Type B pancreatic cell (in vitro differentiated cells): ENCODE results near the gene KRT15. TPM values are rescaled to one million over a fixed set of nuclear protein-coding genes. Genes with fewer than 3 reads are reported as not detected.

ENCODE experiments used
- DNase-seq: peaks from one replicate; pipeline ENCODE4 v3.0.0; 2021; ENCODE audit warnings: mixed read lengths; ENCODE audit not compliant: unreplicated experiment; ENCODE audit errors: extremely low spot score
- H3K27ac Mint-ChIP-seq: 2 replicates; pipeline ENCODE4 v1.8.0; 2021; ENCODE audit warnings: mild to moderate bottlenecking, mixed read lengths
- H3K27me3 Mint-ChIP-seq: 2 replicates; pipeline ENCODE4 v1.8.0; 2021; ENCODE audit warnings: mixed read lengths
- H3K36me3 Mint-ChIP-seq: 2 replicates; pipeline ENCODE4 v1.8.0; 2021; ENCODE audit warnings: mixed read lengths
- H3K4me1 Mint-ChIP-seq: one replicate; pipeline ENCODE4 v1.8.0; 2021; ENCODE audit warnings: mixed read lengths; ENCODE audit not compliant: unreplicated experiment
- H3K4me3 Mint-ChIP-seq: 2 replicates; pipeline ENCODE4 v1.8.0; 2021; ENCODE audit warnings: mild to moderate bottlenecking, mixed read lengths
- H3K9me3 Mint-ChIP-seq: 2 replicates; pipeline ENCODE4 v1.8.0; 2021; ENCODE audit warnings: mixed read lengths
- total RNA-seq: library from RNA; stranded (reverse); gene quantifications from 2 replicates; pipeline ENCODE4 v1.2.1, GENCODE V29; 2021; ENCODE audit warnings: low replicate concordance
- TF ChIP-seq, protein P1 (sequence below): fragments of 200-600 bp; sonication (generic); conservative IDR thresholded peaks from 2 replicates; pipeline ENCODE4 v1.5.0; 2021; ENCODE audit warnings: antibody characterized with exemption, mild to moderate bottlenecking

Gene KRT15
- total RNA-seq, 1 donor from 2014 or later, result 208 TPM

- Mint-ChIP-seq H3K36me3 (no peaks in the 10 kb centered on the region), H3K4me1 (peaks cover 30% of the 10 kb centered on the region), H3K27me3 (peaks cover 7% of the 10 kb centered on the region), H3K4me3 (peak overlapping the region; percentile 30), H3K9me3 (no peaks in the 10 kb centered on the region), H3K27ac (no peak overlapping the region)
- TF ChIP-seq, protein P1, sequence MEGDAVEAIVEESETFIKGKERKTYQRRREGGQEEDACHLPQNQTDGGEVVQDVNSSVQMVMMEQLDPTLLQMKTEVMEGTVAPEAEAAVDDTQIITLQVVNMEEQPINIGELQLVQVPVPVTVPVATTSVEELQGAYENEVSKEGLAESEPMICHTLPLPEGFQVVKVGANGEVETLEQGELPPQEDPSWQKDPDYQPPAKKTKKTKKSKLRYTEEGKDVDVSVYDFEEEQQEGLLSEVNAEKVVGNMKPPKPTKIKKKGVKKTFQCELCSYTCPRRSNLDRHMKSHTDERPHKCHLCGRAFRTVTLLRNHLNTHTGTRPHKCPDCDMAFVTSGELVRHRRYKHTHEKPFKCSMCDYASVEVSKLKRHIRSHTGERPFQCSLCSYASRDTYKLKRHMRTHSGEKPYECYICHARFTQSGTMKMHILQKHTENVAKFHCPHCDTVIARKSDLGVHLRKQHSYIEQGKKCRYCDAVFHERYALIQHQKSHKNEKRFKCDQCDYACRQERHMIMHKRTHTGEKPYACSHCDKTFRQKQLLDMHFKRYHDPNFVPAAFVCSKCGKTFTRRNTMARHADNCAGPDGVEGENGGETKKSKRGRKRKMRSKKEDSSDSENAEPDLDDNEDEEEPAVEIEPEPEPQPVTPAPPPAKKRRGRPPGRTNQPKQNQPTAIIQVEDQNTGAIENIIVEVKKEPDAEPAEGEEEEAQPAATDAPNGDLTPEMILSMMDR, result no peak
- no peak for DNase-seq
Observed at GRCh38 chr17:41534899-41535546, 16.3 kb upstream of the KRT15 start.

GRCh38 chr17:41533613-41534012 is 14.9 kb upstream of the KRT15 start:
- DNase-seq, result no peak
- H3K36me3 Mint-ChIP-seq, result no peaks in the 10 kb centered on the region
- TF ChIP-seq, protein P1, result no peak
- H3K9me3 Mint-ChIP-seq, result no peaks in the 10 kb centered on the region
- peaks cover 34% of the 10 kb centered on the region for H3K4me1 Mint-ChIP-seq
- H3K27ac Mint-ChIP-seq, result no peak overlapping the region
- H3K4me3 Mint-ChIP-seq, result no peak overlapping the region
- peaks cover 19% of the 10 kb centered on the region for H3K27me3 Mint-ChIP-seq

- H3K9me3 Mint-ChIP-seq, result no peaks in the 10 kb centered on the region
- H3K4me3 Mint-ChIP-seq, result no peak overlapping the region
- peaks cover 24% of the 10 kb centered on the region for H3K27me3 Mint-ChIP-seq
- peak overlapping the region; percentile 64 for H3K27ac Mint-ChIP-seq
- TF ChIP-seq, protein P1, result no peak
- H3K36me3 Mint-ChIP-seq, result no peaks in the 10 kb centered on the region
- H3K4me1 Mint-ChIP-seq, result peaks cover 34% of the 10 kb centered on the region
- DNase-seq, result no peak
Observed at GRCh38 chr17:41532947-41533570, 14.4 kb upstream of the KRT15 start.

- Mint-ChIP-seq H3K27ac (no peak overlapping the region), H3K36me3 (peaks cover under 1% of the 10 kb centered on the region), H3K9me3 (no peaks in the 10 kb centered on the region), H3K27me3 (peaks cover 31% of the 10 kb centered on the region), H3K4me1 (peaks cover 24% of the 10 kb centered on the region), H3K4me3 (no peak overlapping the region)
- no peak for DNase-seq
- TF ChIP-seq, protein P1, result no peak
Observed at GRCh38 chr17:41531993-41532392, 13.3 kb upstream of the KRT15 start.

GRCh38 chr17:41530062-41531048 is 11.7 kb upstream of the KRT15 start:
- peaks cover 46% of the 10 kb centered on the region for H3K27me3 Mint-ChIP-seq
- H3K9me3 Mint-ChIP-seq, result no peaks in the 10 kb centered on the region
- no peak for DNase-seq
- peaks cover 21% of the 10 kb centered on the region for H3K4me1 Mint-ChIP-seq
- peaks cover 11% of the 10 kb centered on the region for H3K36me3 Mint-ChIP-seq
- TF ChIP-seq, protein P1, result no peak
- H3K27ac Mint-ChIP-seq, result peak overlapping the region; percentile 99
- H3K4me3 Mint-ChIP-seq, result peak overlapping the region; percentile 89
